B cell (primary cell): ENCODE measurements around the gene LRRC75B. TPM values are rescaled to one million over a fixed set of nuclear protein-coding genes. Genes with fewer than 3 reads are reported as not detected.

Source experiments
- ATAC-seq: fragments of 200-7000 bp; cut with Tn5 transposase; one replicate; pipeline ENCODE4 v1.10.0; 2021; ENCODE audit warnings: low read depth, mild to moderate bottlenecking, moderate number of reproducible peaks, moderate library complexity
- CTCF ChIA-PET: fragments of 350-600 bp; sonication (Branson Sonifier 250); formaldehyde crosslinking; loops from one replicate; lab custom pipeline; 2021; ENCODE audit warnings: antibody characterized with exemption, inconsistent platforms; lab: Charles Lee
- POLR2A ChIA-PET: fragments of 350-600 bp; sonication (Branson Sonifier 250); formaldehyde crosslinking; loops from one replicate; lab custom pipeline; 2021; ENCODE audit warnings: antibody characterized with exemption; lab: Charles Lee
- DNase-seq: peaks from one replicate; pipeline ENCODE4 v3.0.0; 2013
- H2AFZ ChIP-seq: 2 replicates; pipeline ENCODE4 v1.6.1; 2012; ENCODE audit warnings: mild to moderate bottlenecking, low read depth, low read length; ENCODE audit not compliant: insufficient read depth, poor library complexity, severe bottlenecking
- H3K27ac ChIP-seq, 2 donors: 1 replicate in 1 of 2; 2 replicates in 1 of 2; pipeline ENCODE4 v1.5.1; 2012 to 2013; ENCODE audit warnings: low read length in 2 of 2, mild to moderate bottlenecking in 2 of 2, moderate library complexity in 1 of 2
- H3K27me3 ChIP-seq, 4 experiments: fragments of 200-600 bp in 1 of 4; sonication (generic) in 1 of 4; replicated peaks in 1 of 4; 1 replicate in 2 of 4; 2 replicates in 2 of 4; pipeline versions ENCODE4 v1.6.1 to v1.7.0; 2013 to 2016; ENCODE audit warnings: low read length in 3 of 4, mild to moderate bottlenecking in 2 of 4, mixed read lengths in 1 of 4, moderate library complexity in 1 of 4; ENCODE audit not compliant: insufficient read depth in 4 of 4, control insufficient read depth in 3 of 4; ENCODE audit errors: control extremely low read depth in 1 of 4
- H3K36me3 ChIP-seq, 2 experiments: replicated peaks in 1 of 2; 1 replicate in 1 of 2; 2 replicates in 1 of 2; pipeline versions ENCODE4 v1.6.1 to v1.7.1; 2013; ENCODE audit warnings: low read length in 1 of 2; ENCODE audit not compliant: insufficient read depth in 2 of 2, control insufficient read depth in 1 of 2; ENCODE audit errors: control extremely low read depth in 1 of 2, extremely low read depth in 1 of 2
- H3K4me1 ChIP-seq, 2 donors: fragments of 200-600 bp in 1 of 2; sonication (generic) in 1 of 2; 1 replicate in 1 of 2; 2 replicates in 1 of 2; pipeline versions ENCODE4 v1.5.1 to v1.6.1; 2013 to 2017; ENCODE audit warnings: low read length in 2 of 2; ENCODE audit not compliant: control insufficient read depth in 2 of 2, insufficient read depth in 2 of 2
- H3K4me2 ChIP-seq: replicated peaks from 2 replicates; pipeline ENCODE3; 2012; ENCODE audit warnings: mild to moderate bottlenecking, low read depth, low read length; ENCODE audit not compliant: poor library complexity, severe bottlenecking
- H3K4me3 ChIP-seq, 5 experiments: fragments of 200-600 bp in 1 of 5; sonication (generic) in 1 of 5; 1 replicate in 3 of 5; 2 replicates in 2 of 5; pipeline versions ENCODE4 v1.5.1 to v1.7.0; 2011 to 2016; ENCODE audit warnings: low read length in 4 of 5, mild to moderate bottlenecking in 4 of 5, low read depth in 2 of 5, control low read depth in 1 of 5, moderate library complexity in 1 of 5; ENCODE audit not compliant: insufficient read depth in 1 of 5; ENCODE audit errors: control extremely low read depth in 1 of 5, extremely low read depth in 1 of 5
- H3K79me2 ChIP-seq: fragments of 200-600 bp; sonication (generic); one replicate; pipeline ENCODE4 v1.6.0; 2016; ENCODE audit warnings: low read length; ENCODE audit not compliant: control insufficient read depth, insufficient read depth
- H3K9ac ChIP-seq: fragments of 200-600 bp; sonication (generic); 2 replicates; pipeline ENCODE4 v1.6.1; 2017; ENCODE audit warnings: mild to moderate bottlenecking, low read length, moderate library complexity
- H3K9me3 ChIP-seq, 3 donors: one replicate each; pipeline versions ENCODE4 v1.6.1 to v1.7.1; 2013; ENCODE audit warnings: low read length in 2 of 3; ENCODE audit not compliant: control insufficient read depth in 2 of 3, insufficient read depth in 1 of 3; ENCODE audit errors: control extremely low read depth in 1 of 3
- H4K20me1 ChIP-seq: 2 replicates; pipeline ENCODE4 v1.6.0; 2012; ENCODE audit warnings: mild to moderate bottlenecking, low read length; ENCODE audit not compliant: insufficient read depth, control insufficient read depth, poor library complexity, severe bottlenecking
- H3K27ac Mint-ChIP-seq: one replicate; pipeline ENCODE4 v1.8.0; 2021; ENCODE audit warnings: mixed read lengths
- H3K27me3 Mint-ChIP-seq: one replicate; pipeline ENCODE4 v1.8.0; 2021; ENCODE audit warnings: mixed read lengths
- H3K4me1 Mint-ChIP-seq: one replicate; pipeline ENCODE4 v1.8.0; 2021; ENCODE audit warnings: mixed read lengths
- H3K4me3 Mint-ChIP-seq: one replicate; pipeline ENCODE4 v1.8.0; 2021; ENCODE audit warnings: mixed read lengths
- H3K9me3 Mint-ChIP-seq: one replicate; pipeline ENCODE4 v1.8.0; 2022; ENCODE audit warnings: mixed read lengths; ENCODE audit not compliant: insufficient read depth
- CTCF ChIP-seq: fragments of 200-600 bp; IDR thresholded peaks from one replicate; pipeline ENCODE4 v1.8.0; 2022; ENCODE audit warnings: antibody characterized with exemption, mild to moderate bottlenecking
- EZH2 ChIP-seq: IDR thresholded peaks from 2 replicates; pipeline ENCODE4 v1.6.1; 2012; ENCODE audit warnings: borderline replicate concordance, low read depth, mild to moderate bottlenecking, moderate library complexity, low read length; ENCODE audit not compliant: insufficient read depth, poor library complexity, severe bottlenecking
- WGBS: methylation state at CpG from one replicate; pipeline ENCODE4 v1.1.5; 2013; ENCODE audit warnings: missing lambda C conversion rate; ENCODE audit not compliant: insufficient coverage; 5-methylcytosine and 5-hydroxymethylcytosine counted together
- intact Hi-C: fragments of 100-400 bp; cut with micrococcal nuclease; formaldehyde crosslinking; loops from one replicate; pipeline ENCODE4 v1.10.0; 2022
- polyA plus RNA-seq: library from polyadenylated mRNA; depleted of rRNA; stranded (reverse); fragments of >200 nt; gene quantifications from 2 replicates; pipeline ENCODE4 v1.2.3, GENCODE V29; 2012
- total RNA-seq, 2 donors: library from RNA; stranded (reverse); fragments of 120-200 nt in 1 of 2; gene quantifications; 1 replicate in 1 of 2; 2 replicates in 1 of 2; pipeline versions ENCODE4 v1.2.3 to v1.2.4, GENCODE V29; 2013 to 2022

Gene LRRC75B
- total and polyA plus RNA-seq, 2 donors (not counting 1 experiment from before 2014, with no cell fraction given): 1.3 to 3.1 TPM

GRCh38 chr22:24554313-24555164 is 38.3 kb downstream of the LRRC75B start, which contains the start of gene GUCD1:
TSS of gene GUCD1 (minus strand) at chr22:24555138. CDS start at chr22:24554991, 147 bp downstream.
- H3K27ac ChIP-seq: peak within 1 kb of the TSS; percentile 87 to 96
- H2AFZ ChIP-seq: peak within 1 kb of the TSS; percentile 98
- ATAC-seq (no peak), DNase-seq (no peak)
- Mint-ChIP-seq H3K4me1 (peaks cover 83% of the 10 kb centered on the region), H3K4me3 (peak within 1 kb of the TSS; percentile 99), H3K27me3 (no peaks in the 10 kb centered on the region), H3K27ac (peak within 1 kb of the TSS; percentile 98), H3K9me3 (no peaks in the 10 kb centered on the region)
- peaks cover 6 to 50% of the 10 kb centered on the region in 2 experiments for H3K36me3 ChIP-seq
- peak within 1 kb of the TSS; percentile 81 to 99 (median 96) for H3K4me3 ChIP-seq
- H3K79me2 ChIP-seq: peaks cover 87% of the 10 kb centered on the region
- H3K27me3 ChIP-seq: no peaks in the 10 kb centered on the region
- H3K4me1 ChIP-seq: peaks cover 67 to 75% of the 10 kb centered on the region in 2 donors
- TF ChIP-seq CTCF (no peak), EZH2 (no peak)
- intact Hi-C loops: loop anchor here (1.0 to 10.0 kb wide), 7 partner anchors 120 to 1482 kb away; partner anchors contain the start of genes ADORA2A, GNAZ, RAB36 and RSPH14
- WGBS: under 1% methylated on average over 63 of the region's 64 CpGs
- no peaks in the 10 kb centered on the region for H3K9me3 ChIP-seq
- H3K9ac ChIP-seq: peak within 1 kb of the TSS; percentile 97
- peaks cover 63% of the 10 kb centered on the region for H4K20me1 ChIP-seq
- ChIA-PET CTCF (interaction anchor here (1.0 to 1.6 kb wide), 2 partner anchors 120 to 398 kb away, joined by 3 to 4 read pairs; no protein-coding TSS in a partner anchor), POLR2A (interaction anchor here (0.7 to 3.8 kb wide), 6 partner anchors 52 to 661 kb away, joined by 3 to 14 read pairs (median 6); partner anchors contain the start of genes ADORA2A and MIF)
- peak within 1 kb of the TSS; percentile 83 for H3K4me2 ChIP-seq
